ENCODE data around the gene PRRT1B.

Gene PRRT1B

GRCh38 chr9:131522257-131523085, 22.9 kb upstream of the PRRT1B start:
- no peak for TF ChIP-seq CTCF (conservative IDR thresholded peaks at IDR 0.05; ENCODE audit: control insufficient read depth, insufficient read depth, low read depth, low read length)
- DNase-seq (ENCODE audit: low read depth): no peak
- H3K4me3 ChIP-seq (ENCODE audit: control insufficient read depth, low read depth, low read length): no peak overlapping the region

DNA sequence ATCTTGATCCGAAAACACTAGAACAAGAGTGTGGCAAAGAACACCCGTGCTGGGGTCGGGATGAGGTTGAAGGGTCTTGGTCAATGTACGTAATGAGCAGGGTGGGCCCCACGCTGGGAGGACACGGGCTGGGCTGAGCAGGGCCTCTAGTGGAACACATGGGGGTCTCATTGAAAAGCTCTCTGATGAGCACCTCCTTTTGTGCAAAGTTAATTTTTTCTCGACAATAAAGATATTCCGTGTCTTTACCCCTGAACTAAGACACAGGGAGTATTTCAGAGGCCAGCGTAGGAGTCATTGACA, 22.3 kb upstream of the PRRT1B start:
- H3K4me3 ChIP-seq (ENCODE audit: control insufficient read depth, low read depth, low read length): no peak overlapping the region

DNA sequence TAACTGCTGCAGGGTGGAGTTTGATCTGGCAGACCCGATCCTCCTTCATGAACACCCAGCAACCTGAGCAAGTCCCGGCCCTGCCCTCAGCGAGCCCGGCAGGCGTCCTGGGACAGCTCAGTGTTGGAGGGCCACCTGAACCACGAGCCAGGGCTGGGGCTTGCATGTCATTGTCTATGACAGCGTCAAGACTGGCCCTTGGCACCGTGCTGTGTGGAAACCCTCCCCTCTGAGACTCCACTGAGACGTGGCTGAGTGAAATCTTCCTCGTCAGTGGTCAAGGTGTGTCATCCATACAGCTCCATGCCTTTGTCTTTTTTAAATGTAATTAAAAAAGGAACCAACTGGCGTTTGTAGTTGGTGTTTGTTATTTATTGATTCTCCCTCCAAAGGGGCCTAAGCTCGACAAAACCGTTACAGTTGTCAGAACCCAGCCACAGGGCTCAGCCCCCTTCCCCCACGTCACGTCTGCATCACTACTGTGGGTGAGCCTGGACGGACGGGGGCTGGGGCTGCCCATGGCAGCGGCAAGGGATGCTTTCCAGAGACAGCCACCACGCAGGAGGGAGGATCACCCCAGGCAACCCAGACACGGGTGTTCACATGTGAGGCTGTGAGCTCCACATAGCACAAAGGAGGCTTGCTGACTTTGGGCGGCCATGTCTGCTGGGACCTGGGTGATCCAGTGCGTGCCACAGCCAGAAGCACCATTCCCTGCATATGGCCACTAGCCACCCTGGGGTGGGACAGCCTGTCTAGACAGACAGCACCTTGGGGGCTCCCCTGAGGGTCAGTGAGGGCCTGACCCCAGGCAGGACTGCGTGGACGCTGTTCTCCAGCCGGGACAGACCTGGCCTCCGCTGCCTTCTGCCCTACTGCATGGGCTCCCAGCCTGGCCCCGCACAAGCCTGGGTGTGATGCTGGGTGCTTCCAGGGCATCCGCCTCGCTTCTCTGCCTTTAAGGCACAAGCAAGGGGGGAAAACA, 21.6 kb upstream of the PRRT1B start:
- H3K4me3 ChIP-seq (ENCODE audit: control insufficient read depth, low read depth, low read length): no peak overlapping the region
- no peak for TF ChIP-seq CTCF (conservative IDR thresholded peaks at IDR 0.05; ENCODE audit: control insufficient read depth, insufficient read depth, low read depth, low read length)
- no peak for DNase-seq (ENCODE audit: low read depth)

More for the DNA sequence above, 22.3 kb upstream of the PRRT1B start:
- TF ChIP-seq CTCF (conservative IDR thresholded peaks at IDR 0.05; ENCODE audit: control insufficient read depth, insufficient read depth, low read depth, low read length): no peak
- DNase-seq (ENCODE audit: low read depth): no peak

- no peak overlapping the region for H3K4me3 ChIP-seq (ENCODE audit: control insufficient read depth, low read depth, low read length)
- DNase-seq (ENCODE audit: low read depth): no peak
- TF ChIP-seq CTCF (conservative IDR thresholded peaks at IDR 0.05; ENCODE audit: control insufficient read depth, insufficient read depth, low read depth, low read length): no peak
Measured at GRCh38 chr9:131524665-131525315, 20.5 kb upstream of the PRRT1B start.

- TF ChIP-seq CTCF (conservative IDR thresholded peaks at IDR 0.05; ENCODE audit: control insufficient read depth, insufficient read depth, low read depth, low read length): no peak
- no peak overlapping the region for H3K4me3 ChIP-seq (ENCODE audit: control insufficient read depth, low read depth, low read length)
- no peak for DNase-seq (ENCODE audit: low read depth)
Measured at GRCh38 chr9:131525643-131526565, 19.4 kb upstream of the PRRT1B start.

Data from fibroblast of mammary gland (primary cell).